Breast epithelium (tissue), 4 donors: Measurements from ENCODE around the gene MORF4L2. TPM values are rescaled to one million over a fixed set of nuclear protein-coding genes. Genes with fewer than 3 reads are reported as not detected.

Source experiments
- DNase-seq, 2 donors: peaks; one replicate each; pipeline ENCODE4 v3.0.0-alpha.2; 2019; ENCODE audit warnings: low spot score in 2 of 2
- H3K27ac ChIP-seq, 2 donors: fragments of 200-600 bp; sonication (generic) in 1 of 2; one replicate each; pipeline ENCODE4 v1.5.1; 2016 to 2019; ENCODE audit warnings: mild to moderate bottlenecking in 1 of 2
- H3K27me3 ChIP-seq, 2 donors: fragments of 200-600 bp; sonication (generic) in 1 of 2; one replicate each; pipeline versions ENCODE4 v1.5.1 to v1.6.0; 2017 to 2019; ENCODE audit warnings: control low read depth in 1 of 2, mild to moderate bottlenecking in 1 of 2
- H3K36me3 ChIP-seq: fragments of 200-600 bp; one replicate; pipeline ENCODE4 v1.5.1; 2019
- H3K4me1 ChIP-seq, 2 donors: fragments of 200-600 bp; sonication (generic); one replicate each; pipeline ENCODE4 v1.5.1; 2016 to 2019; ENCODE audit warnings: control low read depth in 1 of 2
- H3K4me3 ChIP-seq, 3 donors: fragments of 200-600 bp; sonication (generic); 1 replicate in 2 of 3; 2 replicates in 1 of 3; pipeline ENCODE4 v1.5.1; 2016 to 2019; ENCODE audit warnings: mild to moderate bottlenecking in 3 of 3, moderate library complexity in 2 of 3
- H3K9me3 ChIP-seq, 2 donors: fragments of 200-600 bp; sonication (generic) in 1 of 2; one replicate each; pipeline ENCODE4 v1.5.1; 2016 to 2019; ENCODE audit warnings: control low read depth in 1 of 2
- POLR2A ChIP-seq: fragments of 450-650 bp; IDR thresholded peaks from one replicate; pipeline ENCODE4 v1.6.1; 2016; ENCODE audit warnings: antibody characterized with exemption, mild to moderate bottlenecking, moderate library complexity
- POLR2AphosphoS5 ChIP-seq, 3 donors: sonication (generic); formaldehyde crosslinking; IDR thresholded peaks; one replicate each; pipeline ENCODE4 v1.6.1; 2017; ENCODE audit warnings: antibody characterized with exemption in 3 of 3
- intact Hi-C: fragments of 100-400 bp; cut with DNase I; formaldehyde crosslinking; loops from one replicate; pipeline ENCODE4 v1.15.1; 2023; ENCODE audit warnings: low total_unique reads
- total RNA-seq, 3 donors: library from RNA; depleted of rRNA; stranded (reverse); fragments of >200 nt; gene quantifications; one replicate each; pipeline ENCODE4 v1.1.0, GENCODE V29; 2016
- TF ChIP-seq, protein P1 (sequence below), 3 donors: fragments of 450-650 bp; IDR thresholded peaks; one replicate each; pipeline ENCODE4 v1.5.1; 2016 to 2017; ENCODE audit warnings: antibody characterized with exemption in 3 of 3, mild to moderate bottlenecking in 3 of 3, moderate library complexity in 3 of 3

MORF4L2 gene
- total RNA-seq, 3 donors from 2014 or later, result 179 to 400 (median 296) TPM

DNA sequence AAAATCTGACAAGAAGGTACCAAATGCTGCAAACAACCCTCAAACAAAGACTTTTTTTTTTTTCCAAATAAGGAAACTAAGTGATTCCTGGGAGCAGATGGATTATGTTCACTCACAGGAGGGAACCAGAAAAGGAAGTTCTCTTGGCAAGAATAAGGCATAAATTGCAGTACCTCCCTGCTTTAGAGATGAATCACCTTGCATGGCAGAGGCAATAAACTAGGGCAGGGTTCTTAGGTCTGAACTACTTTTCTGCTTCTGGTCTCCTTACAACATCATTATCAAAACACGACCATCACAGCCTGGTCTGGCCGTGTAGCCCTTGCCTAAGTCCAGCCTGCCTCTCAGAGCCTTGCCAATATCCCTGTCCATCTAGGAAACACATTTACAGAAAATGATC lies 30.5 kb upstream of the MORF4L2 start:
- intact Hi-C loops, result no loop called here
- no peaks in the 10 kb centered on the region for H3K36me3 ChIP-seq
- TF ChIP-seq POLR2AphosphoS5 (IDR thresholded peaks at IDR 0.05), result no peak
- TF ChIP-seq, protein P1, sequence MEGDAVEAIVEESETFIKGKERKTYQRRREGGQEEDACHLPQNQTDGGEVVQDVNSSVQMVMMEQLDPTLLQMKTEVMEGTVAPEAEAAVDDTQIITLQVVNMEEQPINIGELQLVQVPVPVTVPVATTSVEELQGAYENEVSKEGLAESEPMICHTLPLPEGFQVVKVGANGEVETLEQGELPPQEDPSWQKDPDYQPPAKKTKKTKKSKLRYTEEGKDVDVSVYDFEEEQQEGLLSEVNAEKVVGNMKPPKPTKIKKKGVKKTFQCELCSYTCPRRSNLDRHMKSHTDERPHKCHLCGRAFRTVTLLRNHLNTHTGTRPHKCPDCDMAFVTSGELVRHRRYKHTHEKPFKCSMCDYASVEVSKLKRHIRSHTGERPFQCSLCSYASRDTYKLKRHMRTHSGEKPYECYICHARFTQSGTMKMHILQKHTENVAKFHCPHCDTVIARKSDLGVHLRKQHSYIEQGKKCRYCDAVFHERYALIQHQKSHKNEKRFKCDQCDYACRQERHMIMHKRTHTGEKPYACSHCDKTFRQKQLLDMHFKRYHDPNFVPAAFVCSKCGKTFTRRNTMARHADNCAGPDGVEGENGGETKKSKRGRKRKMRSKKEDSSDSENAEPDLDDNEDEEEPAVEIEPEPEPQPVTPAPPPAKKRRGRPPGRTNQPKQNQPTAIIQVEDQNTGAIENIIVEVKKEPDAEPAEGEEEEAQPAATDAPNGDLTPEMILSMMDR (IDR thresholded peaks at IDR 0.05), result no peak
- no peak for DNase-seq
- H3K4me1 ChIP-seq, result no peaks in the 10 kb centered on the region
- no peaks in the 10 kb centered on the region for H3K9me3 ChIP-seq
- H3K27ac ChIP-seq, result peak overlapping the region in 1 of 2 donors; percentile 25
- H3K27me3 ChIP-seq, result peaks cover 0 to 26% of the 10 kb centered on the region in 2 donors
- H3K4me3 ChIP-seq, result no peak overlapping the region

DNA sequence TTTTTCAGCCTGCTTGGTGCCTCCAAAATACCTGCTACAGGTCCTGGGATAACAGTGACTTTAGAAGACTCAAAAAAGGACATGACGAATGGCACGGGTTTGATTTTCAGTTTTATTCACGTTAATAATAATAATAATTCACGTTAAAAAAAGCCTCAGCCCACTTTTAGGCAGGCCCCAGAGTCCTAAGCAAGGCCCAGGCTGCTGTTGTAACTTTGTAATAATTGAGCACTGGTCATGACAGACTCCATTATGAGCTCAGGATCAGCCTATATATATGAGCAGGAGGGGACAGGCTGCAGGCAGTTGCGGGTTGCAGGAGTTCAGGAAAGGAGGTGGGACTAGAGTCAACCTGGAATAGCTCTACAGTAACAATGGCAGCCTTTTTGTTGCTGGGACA lies 24.1 kb upstream of the MORF4L2 start, which contains the start of gene TMEM31:
TSS of gene TMEM31 (plus strand) at position 301 of the 400 bp plus-strand sequence. CDS start 1,350 bp downstream, outside the sequence.
- Histone ChIP-seq H3K4me1 (no peaks in the 10 kb centered on the region), H3K4me3 (no peak within 1 kb of the TSS), H3K27me3 (peaks cover 0 to 52% of the 10 kb centered on the region in 2 donors), H3K9me3 (no peaks in the 10 kb centered on the region), H3K36me3 (no peaks in the 10 kb centered on the region), H3K27ac (no peak within 1 kb of the TSS)
- intact Hi-C loops, result no loop called here
- TF ChIP-seq POLR2AphosphoS5 (IDR thresholded peaks at IDR 0.05), result no peak
- no peak for DNase-seq

DNA sequence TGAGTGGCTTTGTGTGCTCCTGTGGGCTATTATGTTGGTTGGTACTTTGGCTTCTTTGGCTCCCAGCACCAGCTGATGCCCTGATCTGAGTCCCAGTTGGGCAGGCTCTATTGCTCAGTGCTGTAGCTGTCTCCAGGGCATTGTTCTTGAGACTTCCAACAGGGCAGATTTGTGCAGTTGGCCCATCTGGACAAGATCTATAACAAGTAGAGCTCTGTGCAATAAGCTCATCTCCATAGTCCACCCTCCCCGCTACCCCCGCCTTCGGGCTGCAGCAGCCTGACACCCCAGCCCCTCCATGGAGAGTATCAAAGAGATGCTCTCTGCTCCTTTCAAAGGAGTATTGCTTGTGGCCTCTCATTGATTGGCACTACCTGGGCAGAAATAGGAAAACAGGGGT lies 18.4 kb upstream of the MORF4L2 start:
- Histone ChIP-seq H3K27ac (no peak overlapping the region), H3K36me3 (no peaks in the 10 kb centered on the region), H3K27me3 (peaks cover 0 to 48% of the 10 kb centered on the region in 2 donors), H3K4me1 (no peaks in the 10 kb centered on the region), H3K4me3 (no peak overlapping the region), H3K9me3 (no peaks in the 10 kb centered on the region)
- DNase-seq, result no peak
- no peak for TF ChIP-seq POLR2AphosphoS5 (IDR thresholded peaks at IDR 0.05)
- intact Hi-C loops, result no loop called here

DNA sequence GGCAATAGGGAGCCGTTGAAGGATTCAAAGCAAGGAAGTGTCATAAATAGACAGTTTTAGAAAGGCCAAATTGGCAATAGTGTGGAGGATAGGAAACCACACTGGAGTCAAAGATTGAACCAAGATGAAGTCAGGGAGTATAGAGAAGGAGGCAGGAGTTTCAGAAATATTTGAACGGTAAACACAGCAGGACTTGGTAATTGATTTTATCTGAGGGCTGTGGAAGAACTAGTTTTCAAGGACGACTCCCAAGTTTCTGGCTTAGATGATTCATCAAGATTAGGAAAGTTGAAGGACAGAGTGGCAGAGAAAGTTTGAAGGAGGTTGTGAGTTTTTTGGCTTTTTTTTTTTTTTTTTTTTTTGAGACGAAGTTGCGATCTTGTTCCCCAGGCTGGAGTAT lies 12.7 kb upstream of the MORF4L2 start:
- Histone ChIP-seq H3K4me1 (no peaks in the 10 kb centered on the region), H3K9me3 (no peaks in the 10 kb centered on the region), H3K27me3 (peaks cover 0 to 21% of the 10 kb centered on the region in 2 donors), H3K27ac (peak overlapping the region in 1 of 2 donors; percentile 25), H3K36me3 (no peaks in the 10 kb centered on the region), H3K4me3 (no peak overlapping the region)
- DNase-seq, result no peak
- TF ChIP-seq, protein P1 (IDR thresholded peaks at IDR 0.05), result no peak
- TF ChIP-seq POLR2A, result no peak
- TF ChIP-seq POLR2AphosphoS5 (IDR thresholded peaks at IDR 0.05), result no peak
- intact Hi-C loops, result no loop called here

DNA sequence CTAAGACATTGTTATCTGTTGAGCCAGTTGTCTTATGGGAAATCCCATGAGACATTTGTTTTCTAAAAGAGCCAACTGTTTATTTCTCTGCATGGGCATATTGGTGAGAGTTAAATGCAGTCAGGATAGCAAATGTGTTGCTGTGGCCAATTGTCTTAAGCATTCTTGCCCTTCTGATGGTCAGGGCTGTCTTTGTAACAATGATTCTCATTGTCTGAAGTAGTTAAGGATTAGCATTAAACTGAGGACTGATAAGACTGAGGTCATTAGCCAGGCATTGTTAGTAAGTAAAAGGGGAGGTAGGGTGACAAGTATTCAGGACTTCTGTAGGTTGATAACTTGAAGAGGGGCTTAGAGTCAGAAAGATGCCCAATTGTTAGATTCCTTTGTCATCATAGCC lies 11.2 kb upstream of the MORF4L2 start:
- no peak for DNase-seq
- Histone ChIP-seq H3K27ac (no peak overlapping the region), H3K36me3 (no peaks in the 10 kb centered on the region), H3K4me3 (no peak overlapping the region), H3K27me3 (peaks cover 0 to 32% of the 10 kb centered on the region in 2 donors), H3K4me1 (no peaks in the 10 kb centered on the region), H3K9me3 (no peaks in the 10 kb centered on the region)
- intact Hi-C loops, result no loop called here
- TF ChIP-seq POLR2A, result no peak
- TF ChIP-seq, protein P1 (IDR thresholded peaks at IDR 0.05), result no peak
- no peak for TF ChIP-seq POLR2AphosphoS5 (IDR thresholded peaks at IDR 0.05)

DNA sequence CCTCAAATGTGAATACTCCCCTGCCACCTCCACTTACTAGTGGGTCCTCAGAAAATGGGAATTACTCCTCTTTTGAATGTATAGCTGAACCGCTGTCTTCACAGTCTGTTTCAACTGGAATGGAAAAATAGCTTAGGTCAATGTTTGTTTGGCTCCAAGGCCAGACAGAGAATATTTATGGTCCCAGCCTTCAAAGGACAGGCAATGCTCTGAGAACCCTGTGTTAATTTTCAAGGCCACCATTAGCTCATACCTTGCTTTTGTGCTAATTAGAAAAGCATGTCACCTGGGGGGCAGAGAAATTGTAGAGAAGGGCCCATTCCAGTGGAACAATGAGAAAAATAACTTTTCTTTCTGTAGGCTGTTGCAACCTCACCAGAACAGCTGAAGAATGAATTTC lies 4.6 kb upstream of the MORF4L2 start:
- Histone ChIP-seq H3K36me3 (no peaks in the 10 kb centered on the region), H3K4me1 (no peaks in the 10 kb centered on the region), H3K9me3 (no peaks in the 10 kb centered on the region), H3K27ac (no peak overlapping the region), H3K4me3 (no peak overlapping the region), H3K27me3 (peaks cover 0 to 55% of the 10 kb centered on the region in 2 donors)
- TF ChIP-seq POLR2A (no peak), POLR2AphosphoS5 (IDR thresholded peaks at IDR 0.05) (no peak)
- TF ChIP-seq, protein P1 (IDR thresholded peaks at IDR 0.05), result no peak
- intact Hi-C loops, result no loop called here
- no peak for DNase-seq
